Measurements from ENCODE around the gene PLCH2.

PLCH2 gene

DNA sequence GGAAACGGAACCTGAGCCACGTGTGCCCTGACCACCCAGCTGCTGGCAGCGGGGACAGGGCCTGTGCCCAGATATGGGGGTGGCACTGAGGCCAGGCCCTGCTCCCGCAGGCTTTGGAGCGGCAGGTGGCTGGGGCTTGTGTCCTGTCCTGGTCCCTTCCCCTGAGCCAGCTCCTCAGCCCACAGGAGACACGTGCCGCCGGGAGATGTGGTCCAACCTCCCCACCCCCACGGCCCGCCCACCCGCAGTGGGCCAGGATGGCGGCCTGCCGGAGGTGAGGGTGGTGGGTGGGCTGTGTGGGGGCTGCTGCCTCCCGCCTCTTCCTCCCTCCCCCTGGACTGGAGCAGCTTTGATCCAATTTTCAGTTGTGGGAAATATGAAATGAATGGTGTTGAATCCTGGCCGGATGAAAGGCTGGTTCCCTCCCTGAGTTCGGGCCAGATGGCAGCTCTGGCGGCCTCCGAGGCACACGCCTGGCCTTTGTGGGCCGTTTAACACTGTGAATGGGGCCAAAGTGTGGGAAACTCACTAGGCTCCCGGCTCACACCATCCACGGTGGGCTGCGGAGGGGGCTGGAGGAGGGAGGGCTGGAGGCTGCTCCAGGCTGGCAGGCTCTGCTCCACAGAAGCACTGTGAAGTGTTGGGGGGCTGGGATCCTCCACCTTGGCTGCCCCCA is 56.5 kb downstream of the PLCH2 start:
- no peak for DNase-seq

DNA sequence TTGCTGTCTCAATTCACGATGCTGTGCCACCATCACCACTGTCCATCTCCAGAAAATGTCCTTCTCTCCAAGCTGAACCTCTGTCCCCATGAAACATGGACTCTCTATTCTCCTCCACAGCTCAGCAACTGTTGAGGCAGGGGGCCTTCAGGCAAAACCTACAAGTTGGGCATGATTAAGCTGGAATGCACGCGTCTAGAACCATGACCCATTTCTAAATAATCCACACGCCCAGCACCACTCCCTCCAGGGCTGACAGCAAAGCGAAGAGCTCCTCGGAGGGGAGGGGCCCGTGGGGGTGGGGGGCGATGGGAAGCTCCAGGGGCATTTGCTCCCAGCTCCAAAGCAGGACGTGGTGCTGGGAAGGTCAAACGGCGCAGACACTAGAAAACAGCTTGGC is 57.3 kb downstream of the PLCH2 start:
- no peak for DNase-seq

DNA sequence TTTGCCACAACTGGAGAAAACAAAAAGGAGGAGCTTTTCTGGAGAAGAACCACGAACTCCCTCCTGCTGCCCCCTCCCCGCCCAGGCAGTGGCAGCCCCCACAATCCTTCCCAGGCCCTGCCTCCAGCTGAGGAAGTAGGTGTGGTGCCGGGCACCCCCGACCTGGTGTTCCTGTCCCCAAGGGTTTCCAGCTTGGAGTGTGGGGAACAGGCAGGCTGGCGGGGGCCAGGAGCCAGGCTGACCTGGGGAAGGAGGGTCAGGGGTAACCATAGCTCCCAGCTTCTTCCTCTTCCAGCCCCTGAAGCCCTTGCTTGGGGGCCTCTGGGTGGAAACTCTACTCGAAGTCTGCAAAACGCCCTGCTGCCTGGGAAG is 58.2 kb downstream of the PLCH2 start:
- no peak for DNase-seq

DNA sequence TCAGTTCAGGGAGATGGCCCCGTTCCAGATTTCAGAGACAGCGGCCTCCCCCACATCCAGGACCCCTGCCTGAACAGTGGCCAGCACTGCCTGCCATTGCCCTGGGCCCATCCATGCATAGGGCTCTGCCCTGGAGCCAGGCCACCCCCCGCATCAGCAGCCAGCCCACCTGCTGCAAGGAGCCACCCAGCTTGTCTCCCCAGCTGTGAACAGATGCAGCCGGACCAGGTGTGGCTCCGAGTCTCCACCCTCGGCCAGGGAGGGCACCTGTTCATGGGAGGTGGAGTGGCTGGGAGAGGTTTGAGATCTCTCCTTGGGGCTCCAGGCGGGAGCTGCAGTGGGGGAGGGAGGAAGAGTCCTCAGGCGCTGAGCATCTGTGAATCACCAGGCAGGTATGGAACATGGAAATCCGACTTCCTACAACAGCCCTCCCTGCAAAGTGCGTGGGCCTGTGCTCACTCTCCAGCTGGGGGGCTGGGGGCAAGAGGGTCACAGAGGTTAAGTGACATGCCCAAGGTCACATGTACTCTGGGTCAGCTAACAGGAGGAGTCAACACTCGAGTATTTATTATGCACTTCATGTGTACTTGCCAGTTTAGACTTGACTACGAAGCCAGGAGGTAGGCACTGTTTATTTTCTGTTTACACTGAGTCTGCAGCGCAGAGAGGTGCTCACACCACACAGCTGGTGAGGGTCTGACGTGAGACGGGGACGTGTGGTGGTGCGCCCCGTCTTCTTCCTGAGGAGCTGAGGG is 58.8 kb downstream of the PLCH2 start:
- DNase-seq: no peak

DNA sequence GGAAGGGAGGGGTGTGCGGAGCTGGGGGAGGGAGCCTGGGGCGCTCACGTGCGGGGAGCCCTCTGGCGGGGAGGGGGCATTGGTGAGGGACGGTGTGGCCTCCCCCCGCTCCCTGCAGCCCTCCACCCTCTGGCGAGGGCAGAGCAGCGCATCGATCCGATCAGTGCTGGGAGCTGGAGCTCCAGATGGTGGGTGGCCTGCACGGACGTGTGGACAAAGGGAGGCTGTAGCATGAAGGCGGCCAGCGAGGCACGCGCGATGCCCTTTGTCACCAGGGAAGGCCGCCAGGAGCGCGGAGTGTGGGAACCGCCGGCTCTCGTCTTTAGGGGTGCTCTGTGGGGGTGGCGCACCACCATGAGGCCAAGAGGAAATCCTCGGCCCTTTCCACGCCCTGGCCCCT is 59.4 kb downstream of the PLCH2 start:
- DNase-seq: no peak

DNA sequence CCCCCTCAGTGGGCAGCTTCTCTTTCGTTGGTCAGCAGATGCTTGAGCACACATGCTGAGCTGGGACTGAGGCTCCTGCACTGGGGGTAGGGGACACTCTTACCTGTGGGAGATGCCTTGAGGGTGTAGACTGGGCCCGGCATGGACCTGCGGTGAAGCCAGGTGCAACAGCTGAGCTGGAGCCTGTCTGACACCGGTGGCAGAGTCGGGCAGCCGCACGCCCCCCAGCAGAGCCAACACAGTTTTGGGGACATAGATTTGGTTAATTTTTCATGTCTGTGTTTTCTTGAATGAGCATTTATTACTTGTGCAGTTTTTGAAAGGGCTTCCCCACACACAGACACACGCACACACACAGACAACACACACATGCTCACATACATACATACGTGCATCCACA is 59.9 kb downstream of the PLCH2 start:
- no peak for DNase-seq

DNA sequence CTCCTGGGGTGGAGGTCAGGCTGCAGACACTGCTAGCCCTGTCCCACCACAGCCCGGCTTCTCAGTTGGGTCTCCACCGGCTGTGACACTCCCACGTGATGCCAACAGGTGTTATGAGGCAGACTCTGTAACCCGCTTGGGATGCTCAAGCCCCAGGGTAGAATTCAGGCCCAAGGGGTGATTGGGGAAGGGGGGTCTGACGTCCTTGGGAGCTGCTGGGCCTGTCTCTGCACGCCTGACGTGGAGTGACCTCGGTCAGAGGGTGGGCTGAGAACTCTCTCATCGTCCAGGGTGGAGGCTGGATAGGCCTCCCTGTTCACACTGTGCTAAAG is 61.7 kb downstream of the PLCH2 start:
- no peak for DNase-seq

DNA sequence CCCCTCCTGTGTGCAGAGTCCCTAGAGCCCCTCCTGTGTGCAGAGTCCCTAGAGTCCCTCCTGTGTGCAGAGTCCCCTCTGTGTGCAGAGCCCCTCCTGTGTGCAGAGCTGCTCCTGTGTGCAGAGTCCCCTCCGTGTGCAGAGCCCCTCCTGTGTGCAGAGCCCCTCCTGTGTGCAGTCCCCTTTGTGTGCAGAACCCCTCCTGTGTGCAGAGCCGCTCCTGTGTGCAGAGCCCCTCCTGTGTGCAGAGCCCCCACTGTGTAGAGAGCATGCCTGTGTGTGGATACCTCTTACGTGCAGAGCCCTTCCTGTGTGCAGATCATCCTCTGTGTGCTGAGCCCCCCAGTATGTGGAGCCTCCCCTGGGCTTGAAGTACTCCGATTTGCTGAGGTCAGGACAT is 62.3 kb downstream of the PLCH2 start:
- DNase-seq: no peak

DNA sequence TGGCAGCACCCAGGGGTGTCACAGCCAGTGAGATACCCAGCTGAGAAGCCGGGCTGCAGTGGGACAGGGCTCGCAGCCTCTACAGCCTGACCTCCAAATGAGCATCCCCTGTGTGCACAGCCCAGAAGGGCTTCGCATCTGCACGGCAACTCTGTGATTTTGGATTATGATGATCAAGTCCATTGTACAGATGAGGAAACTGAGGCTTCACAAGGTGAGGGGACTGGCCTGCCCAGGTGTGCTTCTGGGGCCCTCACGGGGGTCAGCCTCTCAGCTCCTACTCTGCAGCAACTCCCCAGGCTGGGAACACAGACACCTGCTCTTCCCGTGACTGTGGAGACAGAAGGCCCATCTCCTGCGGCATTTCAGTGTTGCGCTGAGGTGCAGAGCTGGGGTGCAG is 62.8 kb downstream of the PLCH2 start:
- DNase-seq: no peak

DNA sequence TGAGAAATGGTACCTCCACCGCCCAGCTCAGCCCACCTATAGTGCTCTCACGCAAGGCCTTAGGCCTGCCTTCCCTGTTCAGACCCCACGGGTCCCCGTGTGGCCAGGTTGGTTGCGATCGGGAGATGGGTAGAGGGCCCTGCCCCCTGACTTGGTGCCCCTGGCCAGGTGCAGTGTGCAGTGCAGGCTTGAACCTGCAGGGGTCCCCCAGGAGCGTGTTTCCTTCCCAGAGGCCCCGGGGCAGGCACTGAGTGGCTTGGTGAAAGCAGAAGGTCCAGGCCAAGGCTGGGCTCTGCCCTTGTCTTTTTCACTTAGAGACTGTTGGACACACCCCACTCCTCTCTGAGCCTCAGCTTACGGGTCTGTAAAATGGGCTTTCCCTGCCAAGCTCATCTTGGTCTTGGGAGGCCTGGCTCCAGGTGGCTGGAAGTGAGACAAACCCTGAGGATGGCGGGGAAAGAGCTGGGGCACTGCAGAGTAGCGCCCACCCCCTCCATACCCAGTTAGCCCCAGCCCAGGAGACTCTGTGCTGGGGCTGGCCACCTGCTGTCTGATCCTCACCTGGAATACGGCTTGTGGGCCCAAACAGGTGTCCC is 63.3 kb downstream of the PLCH2 start:
- peak; percentile 48 for DNase-seq

DNA sequence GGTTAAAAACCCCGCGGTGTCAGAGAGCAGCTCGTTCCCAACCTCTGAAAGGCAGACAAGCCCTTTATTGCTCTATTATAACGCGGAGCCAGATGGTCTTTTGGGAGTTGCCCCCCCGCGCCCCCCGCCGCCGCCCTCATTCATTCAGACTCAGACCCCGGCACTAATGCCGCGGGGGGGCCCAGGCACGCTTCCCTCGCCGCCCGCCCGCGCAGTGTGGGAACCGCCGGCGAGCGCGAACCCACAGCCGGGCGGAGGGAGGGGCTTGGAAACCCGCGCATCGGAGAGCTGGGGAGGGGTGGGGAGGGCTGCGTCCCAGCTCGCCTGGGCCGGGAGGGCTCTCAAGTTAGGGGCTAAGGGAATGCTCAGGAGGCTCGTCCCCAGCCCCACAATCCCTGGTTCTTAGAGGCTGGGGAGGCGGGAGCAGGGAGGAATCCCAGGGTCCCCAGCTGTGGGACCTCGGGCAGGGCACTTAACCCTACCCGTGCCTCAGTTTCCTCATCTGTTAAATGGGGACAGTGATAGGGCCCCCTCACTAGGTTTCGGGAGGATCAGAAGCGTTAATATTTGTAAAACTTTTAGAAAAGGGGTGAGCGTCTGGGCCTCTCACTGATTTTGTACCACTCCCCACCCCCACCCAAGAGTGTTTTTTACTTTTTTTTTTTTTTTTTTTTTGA is 64.9 kb downstream of the PLCH2 start:
- DNase-seq: no peak

DNA sequence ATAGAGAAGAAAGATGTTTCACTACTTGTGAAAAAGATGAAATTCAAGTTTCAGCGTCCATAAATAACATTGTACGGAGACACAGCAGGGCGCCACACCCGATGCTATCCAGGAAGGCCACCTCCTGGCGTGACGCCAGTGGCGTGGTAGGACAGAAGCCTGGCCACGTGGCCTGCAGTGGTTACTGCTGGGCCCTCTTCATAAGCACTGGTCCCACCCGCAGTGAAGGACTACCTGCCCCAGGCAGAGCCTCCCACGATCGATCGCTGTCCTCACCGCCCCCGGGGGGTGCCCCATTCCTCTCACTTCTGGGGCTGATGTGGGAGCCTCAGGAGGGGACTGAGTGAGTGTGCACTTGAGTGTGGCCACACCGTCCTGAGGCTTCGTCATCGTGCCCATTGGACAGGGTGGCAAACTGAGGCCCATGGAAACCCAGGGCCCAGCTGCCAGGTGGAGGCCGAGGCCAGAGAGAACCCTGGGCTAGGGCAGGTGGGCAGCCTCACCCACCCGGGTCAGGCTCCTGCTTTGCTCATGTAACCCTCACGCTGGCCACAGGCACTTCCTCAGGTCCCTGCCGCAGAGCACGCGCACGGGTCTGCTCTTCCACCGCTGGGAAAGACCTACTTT is 65.6 kb downstream of the PLCH2 start:
- DNase-seq: no peak

DNA sequence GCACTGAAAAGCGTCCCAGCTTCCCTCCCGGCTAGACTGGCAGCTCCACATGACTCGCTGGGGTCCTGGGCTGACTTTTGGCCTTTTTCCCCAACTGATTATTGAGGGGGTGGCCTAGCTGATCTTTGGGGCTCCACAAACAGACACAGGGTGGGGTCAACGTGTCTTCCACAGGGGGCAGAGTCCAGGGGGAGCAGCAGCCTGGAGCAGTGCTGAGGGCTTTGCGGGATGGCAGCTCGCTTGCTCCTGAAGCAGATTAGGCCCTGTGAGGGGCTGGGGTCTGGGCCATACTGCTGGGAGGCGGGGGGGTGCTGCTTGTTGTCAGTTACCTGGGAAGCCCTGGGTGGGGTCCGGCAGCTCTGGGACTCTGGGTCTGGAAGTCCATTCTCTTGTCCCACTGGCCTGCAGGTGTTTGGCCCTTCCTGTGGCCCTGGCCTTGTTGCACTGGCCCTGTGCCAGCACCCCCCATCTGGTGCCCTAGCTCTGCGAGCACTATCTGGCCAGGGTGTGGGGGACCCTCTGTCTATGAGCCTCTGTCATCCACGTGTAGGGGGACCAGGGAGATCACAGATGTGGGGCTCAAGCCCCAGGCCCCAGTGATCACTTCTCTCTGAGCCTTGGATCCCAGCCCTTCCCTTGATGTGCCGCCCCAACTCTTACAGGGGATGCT is 66.3 kb downstream of the PLCH2 start:
- DNase-seq: no peak

DNA sequence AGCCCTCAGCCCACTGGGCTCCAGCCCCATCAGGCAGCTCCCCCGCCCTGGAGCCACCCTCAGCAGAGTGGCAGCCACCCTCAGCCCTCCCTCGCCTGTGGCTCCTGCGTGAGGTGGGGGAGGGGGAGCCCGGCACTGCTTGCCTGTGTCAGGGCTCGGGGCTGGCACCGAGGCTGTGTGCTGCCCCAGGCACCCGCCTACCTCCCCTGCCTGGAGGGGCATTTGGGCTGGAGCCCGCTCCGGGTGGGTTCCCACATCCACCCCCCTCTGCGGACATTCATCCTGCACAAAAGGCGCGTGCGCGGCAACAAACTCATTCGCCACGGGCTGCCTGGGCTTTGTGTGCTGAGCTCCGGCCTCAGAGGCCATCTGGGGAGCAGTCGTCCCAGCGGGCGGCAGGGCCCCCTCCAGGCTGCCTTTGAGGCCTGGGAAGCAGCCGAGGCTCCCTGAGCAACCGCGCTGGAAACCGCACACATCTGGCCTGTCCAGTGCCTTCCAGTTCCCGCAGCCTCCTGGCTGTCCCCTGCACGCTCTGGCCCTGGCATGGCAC is 67.5 kb downstream of the PLCH2 start:
- no peak for DNase-seq

DNA sequence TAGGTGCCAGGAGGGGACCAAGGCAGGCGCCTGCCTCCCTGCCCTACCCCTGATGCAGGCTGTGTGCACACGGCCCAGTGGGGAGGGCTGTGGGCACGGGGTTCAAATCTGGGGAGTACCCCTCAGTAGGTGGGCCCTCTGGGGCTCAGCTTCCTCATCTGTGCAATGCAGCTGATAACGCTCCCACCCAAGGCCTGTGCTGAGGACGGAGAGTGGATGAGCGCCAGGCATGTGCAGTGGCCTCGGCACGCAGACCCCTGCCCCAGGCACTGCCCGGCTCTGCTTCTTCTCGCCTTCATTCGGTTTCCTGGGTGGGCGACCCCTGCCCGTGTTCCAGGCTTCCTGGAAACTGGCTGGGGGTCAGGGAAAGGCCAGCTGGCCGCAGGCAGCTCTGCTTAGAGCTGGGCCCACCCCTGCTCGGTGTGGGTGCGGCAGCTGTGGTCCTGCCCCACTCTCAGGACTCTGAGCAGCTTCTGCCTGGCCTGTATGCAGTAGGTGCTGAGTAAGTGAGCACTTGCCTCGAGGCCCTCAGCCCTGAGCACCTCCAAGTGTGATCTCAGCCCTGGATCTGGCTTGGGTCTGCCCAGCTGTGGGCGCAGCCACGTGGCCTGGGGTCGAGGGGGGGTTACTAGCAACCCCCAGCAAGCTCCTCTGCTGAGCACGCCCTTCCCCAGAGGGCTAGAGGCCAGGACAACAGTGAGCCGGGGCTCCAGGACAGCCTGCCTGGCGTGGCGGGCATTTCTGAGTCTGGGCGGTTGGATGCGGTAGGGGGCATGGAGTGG is 68.2 kb downstream of the PLCH2 start:
- DNase-seq: no peak

DNA sequence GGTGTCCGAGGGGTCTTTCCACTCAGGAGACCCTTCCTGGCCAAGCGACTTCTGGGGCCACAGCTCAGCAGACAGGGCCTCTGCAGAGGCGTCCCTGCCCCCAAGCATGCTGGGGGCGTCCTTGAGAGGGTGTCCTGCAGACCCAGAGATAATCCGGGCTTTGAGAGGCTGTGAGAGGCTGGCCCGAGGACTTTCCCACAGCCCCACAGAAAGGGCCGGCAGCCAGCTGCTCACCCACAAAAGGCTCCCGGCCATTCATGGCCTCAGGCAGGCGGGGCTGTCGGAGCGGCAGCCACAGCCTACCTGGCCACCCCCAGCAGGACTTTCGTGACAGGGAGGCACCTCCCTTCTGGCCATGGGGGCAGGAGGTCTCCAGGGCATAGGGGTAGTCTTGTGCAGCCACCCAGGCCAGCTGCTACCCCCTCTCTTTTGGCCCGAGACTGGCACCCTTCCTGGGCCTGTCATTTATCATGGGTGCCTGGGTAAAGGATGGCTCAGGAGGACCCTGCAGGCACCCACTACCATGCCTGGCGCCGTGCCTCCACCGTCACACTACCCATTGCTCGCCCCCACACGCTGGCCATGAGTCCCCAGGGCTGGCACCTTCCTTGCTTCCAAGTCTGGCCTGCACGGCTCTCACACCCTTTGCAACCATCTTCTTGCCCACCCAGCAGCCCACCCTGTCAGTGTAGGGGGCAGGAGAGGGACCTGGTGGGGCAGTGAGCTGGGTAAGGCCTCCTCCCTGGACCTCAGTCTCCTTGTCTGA is 69.0 kb downstream of the PLCH2 start:
- DNase-seq: no peak

DNA sequence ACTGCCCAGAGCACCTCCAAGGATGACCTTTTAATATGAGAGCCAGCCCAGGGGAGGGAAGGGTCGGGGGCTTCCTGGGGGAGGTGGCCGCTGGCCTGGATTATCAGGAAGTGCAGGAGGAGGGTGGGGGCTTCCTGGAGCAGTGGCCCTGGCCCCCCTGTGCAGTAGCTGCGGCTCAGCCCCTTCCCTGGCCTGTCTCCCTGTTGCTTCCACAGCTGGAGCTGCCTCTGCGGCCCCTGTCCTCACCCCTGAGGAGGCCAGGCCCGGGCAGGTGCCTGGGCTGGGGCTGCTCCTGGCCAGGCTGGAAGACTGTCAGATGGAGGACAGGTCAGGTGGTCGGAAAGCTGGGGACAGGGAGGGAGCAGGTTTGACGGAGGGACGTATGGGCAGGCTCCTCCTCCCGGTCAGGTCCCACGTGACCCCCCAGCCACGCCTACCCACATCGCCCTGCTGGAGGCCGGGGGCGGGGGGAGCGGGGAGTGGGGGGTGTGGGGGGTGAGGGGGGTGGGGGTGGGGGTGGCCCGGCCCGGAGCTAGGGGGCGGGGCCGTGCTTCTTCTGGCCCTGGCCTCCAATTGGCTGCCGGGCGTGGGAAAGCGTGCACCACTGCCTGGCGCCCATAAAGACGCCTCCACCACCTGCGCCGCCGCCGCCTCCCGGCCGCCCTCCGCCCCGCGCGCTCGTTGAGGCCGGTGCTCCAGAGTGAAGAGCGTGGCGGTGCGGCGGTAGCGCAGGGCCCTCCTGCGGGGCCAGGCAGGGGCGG is 69.8 kb downstream of the PLCH2 start:
- DNase-seq: peak; percentile 82

DNA sequence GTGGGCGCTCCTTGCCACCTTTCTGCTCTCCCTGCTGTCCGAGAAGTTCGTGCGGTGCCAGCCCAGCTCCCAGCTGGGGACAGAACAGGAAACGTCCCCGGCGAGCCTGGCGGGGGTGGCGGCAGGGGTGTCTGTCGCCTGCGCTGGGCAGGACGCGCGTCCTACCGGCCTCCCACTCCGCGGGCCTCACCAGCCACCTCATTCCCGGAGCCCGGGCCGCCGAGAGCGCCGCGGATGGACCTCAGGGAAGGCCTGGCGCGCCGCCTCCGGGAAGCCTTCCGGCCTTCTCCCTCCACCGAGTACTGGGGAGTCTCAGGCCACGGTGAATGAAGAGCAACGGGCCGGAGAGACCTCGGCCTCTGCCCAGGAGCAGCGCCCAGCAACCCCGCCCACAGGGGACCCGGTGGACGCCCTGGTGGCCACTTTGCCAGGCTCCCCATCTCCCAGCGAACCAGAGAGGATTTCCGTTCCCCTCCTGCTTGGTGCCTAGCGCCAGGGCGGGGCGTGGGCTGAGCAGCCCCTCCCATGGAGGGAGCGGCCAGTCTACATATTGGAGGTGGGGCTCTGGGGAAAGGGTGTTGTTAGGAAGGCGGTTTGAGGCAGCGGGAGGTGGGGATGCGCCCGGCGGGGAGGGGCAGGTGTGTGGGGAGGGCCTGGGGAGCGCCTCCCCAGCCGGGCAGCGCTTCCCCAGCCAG is 70.6 kb downstream of the PLCH2 start:
- DNase-seq: peak; percentile 78

DNA sequence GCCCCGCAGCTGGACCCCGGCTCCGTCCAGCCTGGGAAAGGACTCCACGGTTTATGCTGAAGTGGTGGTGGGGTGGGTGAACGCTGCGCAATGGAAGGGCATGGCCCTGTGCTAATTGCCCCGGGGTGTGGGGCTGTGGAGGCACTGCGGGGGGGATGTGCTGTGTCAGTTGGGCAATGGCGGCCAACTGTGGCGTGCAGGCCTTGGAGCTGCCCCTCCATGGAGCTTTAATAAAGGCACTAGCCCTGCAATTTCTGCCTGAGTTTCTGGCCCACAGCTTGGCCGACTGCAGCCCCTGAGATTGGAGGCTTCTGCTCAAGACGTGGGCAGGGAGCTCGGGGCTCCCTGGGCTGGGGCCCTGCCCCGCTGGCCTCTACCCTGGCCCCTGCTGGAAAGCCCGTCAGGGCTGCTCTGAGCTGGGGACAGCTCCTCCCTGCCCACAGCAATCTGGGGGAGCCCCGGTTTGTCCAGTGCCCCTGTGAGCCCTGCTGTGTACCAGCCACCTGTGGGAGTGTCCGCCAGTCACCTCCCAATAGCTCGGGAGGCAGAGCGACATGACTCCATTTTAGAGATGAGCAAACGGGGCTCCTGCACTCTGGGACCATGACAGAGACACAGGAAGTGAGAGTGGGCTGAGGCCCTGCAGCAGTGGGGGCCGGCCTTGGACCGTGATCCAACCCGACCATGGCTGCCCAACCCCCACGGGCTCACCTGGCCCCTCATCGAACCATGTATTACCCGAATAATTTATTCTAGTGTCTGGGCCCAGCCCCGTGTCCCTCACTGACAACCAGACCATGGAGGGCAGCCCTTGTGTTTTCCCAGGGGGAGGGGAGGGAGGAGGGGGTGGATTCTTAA is 71.3 kb downstream of the PLCH2 start:
- peak; percentile 60 for DNase-seq
